Pons (tissue), 1 donor: ENCODE results near the gene INPP5E.

Source experiments
- DNase-seq: peaks from one replicate; pipeline ENCODE4 v3.0.0-alpha.2; 2016; ENCODE audit warnings: low spot score

INPP5E gene

DNA sequence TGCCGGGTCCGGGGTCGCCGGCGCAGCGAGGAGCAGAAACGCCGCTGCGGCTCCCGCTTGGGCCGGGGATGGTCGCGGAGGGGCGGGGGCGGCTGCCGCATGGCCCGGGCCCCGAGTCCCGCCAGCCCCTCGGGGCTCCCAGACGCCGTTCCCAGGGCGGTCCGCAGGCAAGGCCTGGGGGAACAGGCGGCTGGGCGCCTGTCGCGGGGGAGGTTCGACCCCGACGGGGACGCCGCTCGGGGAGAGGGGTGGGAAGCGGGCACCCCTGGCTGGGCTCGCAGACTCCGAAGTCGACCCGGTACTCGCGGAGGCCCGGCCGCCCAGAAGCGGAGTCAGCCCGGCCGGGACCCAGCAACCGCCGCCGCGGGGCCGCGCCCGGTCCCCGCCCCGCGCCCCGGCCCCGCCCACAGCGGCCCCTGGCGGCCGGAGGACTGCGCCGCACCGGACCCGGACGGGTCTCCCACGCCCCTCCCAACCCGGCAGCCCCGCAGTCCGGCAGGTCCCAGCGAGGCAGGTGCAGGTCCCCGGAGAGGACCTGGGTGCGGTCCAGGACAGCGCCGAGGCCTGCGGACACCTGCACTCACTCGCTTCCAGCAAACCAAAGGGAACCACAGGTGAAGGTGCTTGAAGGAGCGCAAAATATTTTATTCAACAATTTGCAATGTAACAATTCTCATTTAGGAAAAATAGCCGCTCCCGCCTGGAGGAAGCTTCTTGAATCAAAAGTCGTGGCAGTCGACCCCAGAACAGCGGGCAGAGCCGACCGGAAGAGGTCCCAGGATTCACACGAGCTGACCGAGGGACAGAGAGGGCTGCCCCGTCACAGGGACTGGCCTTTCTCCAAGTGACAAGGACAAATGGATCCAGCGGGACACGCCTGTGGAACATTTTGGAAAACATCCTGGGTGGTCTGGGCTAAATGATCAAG is at the start of gene INPP5E:
INPP5E (minus strand) TSS at position 365 of the 928 bp plus-strand sequence. CDS start 426 bp downstream, outside the sequence.
- DNase-seq: no peak

DNA sequence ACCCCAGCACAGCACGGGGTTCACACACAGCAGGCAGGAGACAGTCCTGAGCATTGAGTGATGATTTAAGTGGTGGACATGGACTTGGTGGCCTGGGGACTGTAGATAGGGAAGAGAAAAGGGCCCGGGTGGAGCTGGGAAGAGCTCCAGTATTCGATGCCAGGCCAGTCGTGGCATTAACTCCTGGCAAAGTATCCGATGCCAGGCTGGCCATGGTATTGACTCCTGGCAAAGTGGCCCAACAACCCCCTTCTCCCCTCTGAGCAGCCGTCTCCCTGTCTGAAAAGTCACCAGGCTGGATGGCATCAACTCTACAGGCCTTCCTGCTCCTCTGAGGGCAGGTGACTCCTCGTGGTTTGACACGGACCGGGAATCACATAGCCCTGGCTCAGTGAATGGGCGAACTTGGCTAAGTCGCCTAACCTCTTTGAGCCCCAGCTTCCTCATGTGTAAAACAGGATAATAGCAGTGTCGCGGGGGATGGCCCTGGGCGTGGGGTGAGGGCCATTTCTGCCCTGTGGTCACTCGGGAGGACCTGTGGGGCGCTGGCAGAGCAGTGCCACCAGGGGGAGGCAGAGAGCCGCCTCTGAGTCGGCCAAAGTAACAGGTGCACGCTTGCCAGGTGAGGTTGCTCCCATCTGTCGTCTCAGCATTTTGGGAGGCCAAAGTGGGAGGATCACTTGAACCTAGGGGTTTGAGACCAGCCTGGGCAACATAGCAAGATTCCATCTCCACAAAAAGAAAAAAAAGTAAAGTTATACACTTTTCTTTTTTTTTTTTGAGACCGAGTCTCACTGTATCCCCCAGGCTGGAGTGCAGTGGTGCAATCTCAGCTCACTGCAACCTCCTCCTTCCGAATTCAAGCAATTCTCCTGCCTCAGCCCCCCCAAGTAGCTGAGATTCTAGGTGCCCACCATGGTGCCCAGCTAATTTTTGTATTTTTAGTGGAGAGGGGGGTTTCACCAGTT is 48.9 kb upstream of the INPP5E start:
- no peak for DNase-seq

- DNase-seq: no peak
These were observed 48.0 kb upstream of the INPP5E start for GRCh38 chr9:136487672-136488071.

DNA sequence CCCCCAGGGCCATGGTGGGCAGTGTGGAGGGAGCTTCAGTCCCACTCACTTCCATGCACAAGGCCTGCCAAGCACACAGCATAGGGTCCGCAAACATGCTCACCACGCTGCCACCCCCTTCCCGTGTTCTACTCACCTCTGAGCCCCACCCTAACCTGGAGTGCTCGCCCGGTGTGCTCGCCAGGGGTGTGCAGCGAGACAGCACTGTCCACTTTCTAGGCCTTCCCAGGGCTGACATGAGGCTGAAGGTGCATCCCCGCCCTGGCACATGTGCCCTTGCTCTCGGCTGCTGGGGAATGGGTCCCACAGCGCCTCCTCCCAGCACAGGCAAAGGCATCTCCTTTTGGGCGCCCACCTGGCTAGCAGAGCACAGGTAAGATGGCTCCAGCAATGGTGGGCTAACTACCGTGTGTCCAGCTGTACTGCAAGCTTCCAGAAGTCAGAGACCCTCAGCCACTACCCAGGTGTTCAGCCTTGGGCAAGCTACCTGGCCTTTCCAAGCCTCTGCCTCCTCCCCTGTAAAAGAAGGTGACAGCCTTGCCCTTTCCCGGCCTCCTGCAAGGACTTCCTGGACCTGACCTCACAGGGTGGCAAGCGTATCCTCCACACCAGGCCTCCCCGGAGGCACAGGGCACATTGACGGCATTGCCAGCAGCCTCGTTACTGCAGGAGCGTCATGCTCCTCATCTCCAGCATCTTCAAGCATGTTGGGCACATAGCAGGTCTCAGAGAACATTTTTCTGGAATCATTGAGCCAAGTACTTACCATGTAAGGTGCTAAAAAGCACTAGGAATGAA is 47.4 kb upstream of the INPP5E start:
- no peak for DNase-seq

- DNase-seq: no peak
These were observed 46.5 kb upstream of the INPP5E start for GRCh38 chr9:136486131-136486530.

DNA sequence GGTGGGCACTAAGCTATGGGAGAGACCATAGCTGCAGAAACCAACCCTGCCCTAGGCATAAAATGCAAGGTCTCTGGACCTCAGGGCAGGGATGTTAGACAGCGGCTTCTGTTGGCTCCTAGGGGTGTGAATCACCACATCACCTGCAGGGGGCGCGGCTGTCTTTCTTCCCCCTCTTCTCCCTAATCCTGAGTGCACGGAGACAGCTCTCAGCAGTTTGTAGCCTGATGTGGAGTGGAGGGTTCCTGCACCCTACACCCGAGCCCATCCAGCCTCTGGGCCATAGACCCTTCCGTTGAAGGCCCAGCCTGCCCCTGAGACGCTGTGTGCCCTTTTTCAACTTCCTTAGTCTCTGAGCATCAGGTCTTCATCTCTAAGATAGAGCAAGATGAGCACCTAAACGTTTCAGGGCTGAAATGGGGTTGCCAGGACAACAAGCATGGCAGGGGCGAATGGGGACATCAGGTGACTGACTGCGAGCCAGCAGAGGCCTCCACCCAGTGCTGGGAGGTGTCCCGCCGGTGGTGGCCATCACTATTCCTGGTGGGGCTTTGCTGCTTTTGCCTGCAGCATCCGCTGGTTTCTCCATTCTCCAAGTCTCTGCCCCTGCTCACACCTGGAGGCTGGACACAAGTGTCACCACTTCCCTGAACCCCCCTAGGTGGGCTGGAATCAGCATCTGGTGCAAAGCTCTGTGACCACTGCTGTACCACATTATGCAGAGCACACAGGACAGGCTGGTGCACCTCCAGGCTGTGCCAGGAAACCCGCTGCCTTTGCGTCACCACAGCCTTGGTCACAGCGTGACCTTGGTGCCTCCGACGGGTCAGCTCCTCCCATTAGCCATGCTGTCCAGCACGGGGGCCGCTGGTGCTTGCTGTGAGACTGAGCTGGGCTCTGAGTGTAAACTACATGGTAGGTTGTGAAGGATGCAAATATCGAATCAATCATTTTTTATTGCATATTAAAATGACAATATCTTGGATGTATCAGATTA is 45.7 kb upstream of the INPP5E start:
- peak; percentile 78 for DNase-seq

GRCh38 chr9:136484153-136485048 is 44.8 kb upstream of the INPP5E start:
- no peak for DNase-seq

GRCh38 chr9:136483589-136484152 is 44.0 kb upstream of the INPP5E start:
- DNase-seq: peak; percentile 90

DNA sequence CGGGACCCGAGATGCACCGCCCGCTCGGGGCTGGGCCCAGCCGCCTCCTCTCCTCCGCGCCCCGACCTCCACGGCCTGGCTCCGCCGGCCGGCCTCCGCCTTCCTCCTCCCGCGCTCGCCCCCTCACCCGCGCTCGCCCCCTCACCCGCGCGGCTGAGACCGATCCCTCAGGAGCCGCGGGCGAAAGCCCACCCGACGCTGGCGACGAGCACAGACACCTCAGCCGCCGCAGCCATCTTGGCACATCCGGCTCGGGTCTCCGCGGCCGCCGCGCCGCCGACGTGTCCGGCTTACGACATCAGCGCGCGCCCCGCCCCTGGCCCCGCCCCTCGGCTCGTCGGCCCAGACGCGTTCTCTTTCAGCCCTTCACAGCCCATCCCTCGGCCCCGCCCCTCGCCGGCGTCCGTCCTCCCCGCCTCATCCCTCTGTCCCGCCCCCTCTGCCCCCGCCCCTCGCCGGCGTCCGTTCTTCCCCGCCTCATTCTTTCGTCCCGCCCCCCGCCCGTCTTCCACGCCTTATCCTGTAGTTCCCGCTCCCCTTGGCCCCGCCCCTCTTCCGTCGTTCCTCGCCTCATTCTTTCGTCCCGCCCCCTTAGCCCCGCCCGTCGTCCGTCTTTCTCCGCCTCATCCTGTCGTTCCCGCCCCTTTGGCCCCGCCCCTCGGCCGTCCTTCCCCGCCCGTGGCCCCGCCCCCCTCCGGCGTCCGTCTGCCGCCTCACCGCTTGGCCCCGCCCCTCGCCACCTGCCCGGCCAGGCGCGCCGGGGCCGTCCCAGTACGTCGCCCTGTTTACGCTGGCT is 43.3 kb upstream of the INPP5E start, which contains the start of gene SEC16A:
SEC16A (minus strand) TSS at position 248 of the 796 bp plus-strand sequence. CDS start 5,425 bp downstream, outside the sequence.
- DNase-seq: peak; percentile 97

GRCh38 chr9:136482046-136482792 is 42.6 kb upstream of the INPP5E start:
- peak; percentile 34 for DNase-seq

DNA sequence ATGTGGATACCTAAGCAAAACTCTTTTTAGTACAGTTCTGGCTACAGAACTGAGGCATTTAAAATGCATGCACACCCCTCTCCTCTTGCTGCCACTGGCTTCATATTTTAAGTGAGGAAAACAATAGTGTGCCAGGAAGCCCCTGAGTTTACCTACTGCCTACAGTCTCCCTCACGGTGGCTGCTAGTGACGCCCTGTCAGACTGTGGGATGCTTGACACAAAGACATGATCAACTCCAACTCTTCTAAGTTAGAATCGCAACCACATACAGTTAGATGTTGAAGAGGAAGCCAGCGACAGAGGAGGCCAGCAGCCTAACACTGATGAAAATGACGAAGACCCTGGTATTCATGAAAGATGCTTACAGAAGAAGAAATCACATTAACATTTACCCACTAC is 41.9 kb upstream of the INPP5E start:
- no peak for DNase-seq

DNA sequence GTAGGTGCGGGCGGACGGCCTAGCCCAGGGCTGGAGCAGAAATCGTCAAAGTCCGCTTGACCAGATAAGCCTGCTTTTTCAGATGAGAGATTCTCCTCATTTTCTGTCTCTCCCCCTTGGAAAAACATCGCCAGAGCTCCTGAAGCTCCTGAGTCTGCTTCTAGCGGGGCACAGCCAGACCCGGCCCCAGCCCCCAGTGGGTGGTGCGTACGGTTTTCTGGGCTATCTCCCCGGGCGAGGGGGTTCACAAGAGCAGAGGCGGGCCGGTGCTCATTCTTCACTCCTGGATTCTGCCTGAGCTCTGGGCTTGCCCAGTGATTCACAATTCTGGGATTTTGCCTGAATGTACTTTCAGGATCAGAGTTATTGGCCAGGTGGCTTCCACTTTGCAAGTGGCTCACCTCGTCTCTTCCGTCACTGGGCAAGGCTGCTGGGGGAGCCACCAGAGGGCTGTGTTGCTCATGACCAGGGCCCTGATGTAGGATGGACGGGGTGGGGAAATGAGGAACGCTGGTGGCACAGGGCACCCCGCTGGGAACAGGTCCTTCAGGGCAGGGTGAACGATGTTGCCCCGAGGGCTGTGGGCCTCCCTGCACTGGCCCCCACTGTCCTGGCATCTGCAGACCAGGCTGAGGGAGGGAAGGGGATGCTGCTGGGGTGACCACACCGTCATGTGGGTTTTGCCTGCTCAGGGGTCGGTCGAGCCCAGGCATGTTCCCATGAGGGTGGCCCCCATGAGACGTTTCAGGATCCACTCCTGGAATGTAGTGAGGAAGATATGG is 36.9 kb upstream of the INPP5E start:
- no peak for DNase-seq

- no peak for DNase-seq
These were observed 35.6 kb upstream of the INPP5E start for GRCh38 chr9:136474974-136475865.

GRCh38 chr9:136474021-136474640 is 34.5 kb upstream of the INPP5E start:
- DNase-seq: no peak

- DNase-seq: no peak
These were observed 33.7 kb upstream of the INPP5E start for GRCh38 chr9:136473354-136473721.
